ENCODE measurements around the gene IFI6.
A peak's percentile ranks its signal among the peaks of the same experiment; 100 is the strongest.

- TF ChIP-seq, protein P1, sequence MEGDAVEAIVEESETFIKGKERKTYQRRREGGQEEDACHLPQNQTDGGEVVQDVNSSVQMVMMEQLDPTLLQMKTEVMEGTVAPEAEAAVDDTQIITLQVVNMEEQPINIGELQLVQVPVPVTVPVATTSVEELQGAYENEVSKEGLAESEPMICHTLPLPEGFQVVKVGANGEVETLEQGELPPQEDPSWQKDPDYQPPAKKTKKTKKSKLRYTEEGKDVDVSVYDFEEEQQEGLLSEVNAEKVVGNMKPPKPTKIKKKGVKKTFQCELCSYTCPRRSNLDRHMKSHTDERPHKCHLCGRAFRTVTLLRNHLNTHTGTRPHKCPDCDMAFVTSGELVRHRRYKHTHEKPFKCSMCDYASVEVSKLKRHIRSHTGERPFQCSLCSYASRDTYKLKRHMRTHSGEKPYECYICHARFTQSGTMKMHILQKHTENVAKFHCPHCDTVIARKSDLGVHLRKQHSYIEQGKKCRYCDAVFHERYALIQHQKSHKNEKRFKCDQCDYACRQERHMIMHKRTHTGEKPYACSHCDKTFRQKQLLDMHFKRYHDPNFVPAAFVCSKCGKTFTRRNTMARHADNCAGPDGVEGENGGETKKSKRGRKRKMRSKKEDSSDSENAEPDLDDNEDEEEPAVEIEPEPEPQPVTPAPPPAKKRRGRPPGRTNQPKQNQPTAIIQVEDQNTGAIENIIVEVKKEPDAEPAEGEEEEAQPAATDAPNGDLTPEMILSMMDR (IDR thresholded peaks at IDR 0.05 in 2 of 3, conservative IDR thresholded peaks at IDR 0.05 in 1 of 3; ENCODE audit: borderline replicate concordance in 1 of 3, insufficient read depth in 1 of 3, low read depth in 2 of 3, low read length in 2 of 3), result no peak
- TF ChIP-seq YY1 (IDR thresholded peaks at IDR 0.05; ENCODE audit: extremely low read depth, insufficient replicate concordance, low read depth, low read length), result no peak
- TF ChIP-seq, protein P2, sequence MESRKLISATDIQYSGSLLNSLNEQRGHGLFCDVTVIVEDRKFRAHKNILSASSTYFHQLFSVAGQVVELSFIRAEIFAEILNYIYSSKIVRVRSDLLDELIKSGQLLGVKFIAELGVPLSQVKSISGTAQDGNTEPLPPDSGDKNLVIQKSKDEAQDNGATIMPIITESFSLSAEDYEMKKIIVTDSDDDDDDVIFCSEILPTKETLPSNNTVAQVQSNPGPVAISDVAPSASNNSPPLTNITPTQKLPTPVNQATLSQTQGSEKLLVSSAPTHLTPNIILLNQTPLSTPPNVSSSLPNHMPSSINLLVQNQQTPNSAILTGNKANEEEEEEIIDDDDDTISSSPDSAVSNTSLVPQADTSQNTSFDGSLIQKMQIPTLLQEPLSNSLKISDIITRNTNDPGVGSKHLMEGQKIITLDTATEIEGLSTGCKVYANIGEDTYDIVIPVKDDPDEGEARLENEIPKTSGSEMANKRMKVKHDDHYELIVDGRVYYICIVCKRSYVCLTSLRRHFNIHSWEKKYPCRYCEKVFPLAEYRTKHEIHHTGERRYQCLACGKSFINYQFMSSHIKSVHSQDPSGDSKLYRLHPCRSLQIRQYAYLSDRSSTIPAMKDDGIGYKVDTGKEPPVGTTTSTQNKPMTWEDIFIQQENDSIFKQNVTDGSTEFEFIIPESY (IDR thresholded peaks at IDR 0.05; ENCODE audit: extremely low read depth, insufficient replicate concordance, low read length), result no peak
- TF ChIP-seq EZH2 (IDR thresholded peaks at IDR 0.05), result no peak
- TF ChIP-seq REST (IDR thresholded peaks at IDR 0.05; ENCODE audit: low read depth), result no peak
- TF ChIP-seq EZH2phosphoT487 (IDR thresholded peaks at IDR 0.05; ENCODE audit: borderline replicate concordance), result no peak
- peak; percentile 69 for TF ChIP-seq SP1 (IDR thresholded peaks at IDR 0.05; ENCODE audit: low read depth)
- TF ChIP-seq RAD21 (IDR thresholded peaks at IDR 0.05; ENCODE audit: low read depth), result no peak
- peak; percentile 41; the same call in 1 of the 2 replicates for TF ChIP-seq POLR2AphosphoS5 (IDR thresholded peaks at IDR 0.05; ENCODE audit: low read depth, low read length)
- no peak; the same call in none of the 2 replicates for TF ChIP-seq JUND (IDR thresholded peaks at IDR 0.05)
- no peak for TF ChIP-seq EGR1 (IDR thresholded peaks at IDR 0.05; ENCODE audit: low read depth)
- peak; percentile 93 for TF ChIP-seq MAX (IDR thresholded peaks at IDR 0.05)
Observed at GRCh38 chr1:27650539-27651175, 21.3 kb downstream of the IFI6 start.

Data from HCT116 (cell line).